ENCODE measurements around the gene PTPRM.

- TF ChIP-seq CTCF (IDR thresholded peaks at IDR 0.05; ENCODE audit: insufficient read depth, low read length, poor library complexity, severe bottlenecking), result no peak
- TF ChIP-seq EZH2phosphoT487 (conservative IDR thresholded peaks at IDR 0.05; ENCODE audit: low read length), result no peak
These were observed 795.7 kb downstream of the PTPRM start for GRCh38 chr18:8362863-8363262.

Data from SU-DHL-6 (cell line).